ENCODE data around the gene MED29.

Gene MED29

DNA sequence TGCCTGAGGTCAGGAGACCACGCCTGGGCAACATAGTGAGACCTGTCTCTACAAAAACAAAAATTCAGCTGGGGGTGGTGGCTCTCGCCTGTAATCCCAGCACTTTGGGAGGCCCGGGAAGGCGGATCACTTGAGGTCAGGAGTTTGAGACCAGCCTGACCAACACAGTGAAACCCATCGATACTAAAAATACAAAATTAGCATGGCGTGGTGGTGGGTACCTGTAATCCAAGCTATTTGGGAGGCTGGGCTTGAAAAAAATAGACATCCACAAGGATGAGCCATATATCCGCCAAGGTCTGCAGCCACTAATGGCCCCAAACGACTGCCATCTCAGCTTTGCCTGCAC, 41.5 kb downstream of the MED29 start:
- DNase-seq: no peak

DNA sequence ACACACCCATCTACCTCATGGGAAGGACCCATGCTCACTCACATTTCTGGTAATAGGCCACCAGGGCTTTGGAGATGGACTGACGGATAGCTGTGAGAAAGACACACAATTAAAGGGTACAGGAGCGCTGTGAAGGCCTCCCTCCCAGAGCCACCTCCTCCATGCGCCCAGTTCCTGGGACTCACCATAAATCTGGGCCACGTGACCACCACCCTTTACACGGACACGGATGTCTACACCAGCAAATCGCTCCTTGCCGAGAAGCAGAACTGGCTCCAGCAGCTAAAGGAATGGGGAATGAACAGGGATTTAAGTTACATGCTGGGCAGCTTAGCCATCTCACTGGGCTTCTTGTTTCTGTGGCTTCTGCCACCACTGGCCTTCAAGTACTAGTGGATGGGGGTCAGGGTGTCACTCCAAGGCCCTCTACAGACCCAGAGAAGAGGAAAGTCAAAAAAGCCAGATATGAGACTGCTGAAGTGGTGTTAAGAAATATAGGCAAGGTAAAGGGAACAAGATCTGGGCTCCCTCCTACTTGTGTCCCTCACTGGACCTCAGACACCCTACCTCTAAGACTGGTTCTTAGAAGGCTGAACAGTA, 42.4 kb downstream of the MED29 start:
- no peak for DNase-seq

DNA sequence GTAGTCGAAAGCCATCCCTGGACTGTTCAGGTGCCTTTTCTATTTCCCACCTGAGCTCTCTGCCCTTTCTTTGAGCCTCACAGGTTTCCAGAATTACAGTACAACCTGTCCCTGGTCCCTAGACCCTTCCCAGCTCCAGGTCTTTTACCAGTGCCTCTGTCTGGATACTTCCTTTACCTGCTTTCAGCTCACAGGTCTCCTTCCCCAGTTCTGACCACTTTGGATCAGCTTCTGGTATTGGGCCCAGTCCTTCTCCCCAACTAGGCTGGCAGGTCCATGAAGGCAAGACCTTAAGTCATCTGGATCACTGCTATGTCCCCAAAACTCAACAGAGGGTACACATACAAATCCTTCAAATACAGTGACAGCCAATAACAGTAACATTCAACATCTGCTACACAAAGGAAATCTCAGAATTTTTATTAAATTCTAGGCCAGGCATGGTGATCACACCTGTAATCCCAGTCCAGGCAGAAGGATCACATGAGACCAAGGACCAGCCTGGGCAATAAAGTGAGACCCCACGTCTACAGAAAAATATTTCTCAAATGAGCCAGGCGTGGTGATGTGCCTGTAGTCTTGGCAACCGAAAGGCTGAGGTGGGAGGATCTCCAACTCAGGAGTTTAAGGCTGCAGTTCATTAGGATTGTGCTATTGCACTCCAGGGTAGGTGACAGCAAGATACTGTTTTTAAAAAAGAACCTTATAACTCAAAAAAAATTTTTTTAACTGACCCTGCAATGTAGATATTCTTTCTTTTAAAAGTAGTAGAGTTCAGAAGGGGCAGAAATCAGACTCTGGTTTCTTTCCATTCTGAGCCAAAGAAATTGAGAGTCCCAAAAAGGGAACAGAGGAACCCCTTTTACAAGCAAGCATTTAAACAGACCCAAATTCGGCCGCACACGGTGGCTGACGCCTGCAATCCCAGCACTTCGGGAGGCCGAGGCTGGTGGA, 43.2 kb downstream of the MED29 start:
- no peak for DNase-seq

DNA sequence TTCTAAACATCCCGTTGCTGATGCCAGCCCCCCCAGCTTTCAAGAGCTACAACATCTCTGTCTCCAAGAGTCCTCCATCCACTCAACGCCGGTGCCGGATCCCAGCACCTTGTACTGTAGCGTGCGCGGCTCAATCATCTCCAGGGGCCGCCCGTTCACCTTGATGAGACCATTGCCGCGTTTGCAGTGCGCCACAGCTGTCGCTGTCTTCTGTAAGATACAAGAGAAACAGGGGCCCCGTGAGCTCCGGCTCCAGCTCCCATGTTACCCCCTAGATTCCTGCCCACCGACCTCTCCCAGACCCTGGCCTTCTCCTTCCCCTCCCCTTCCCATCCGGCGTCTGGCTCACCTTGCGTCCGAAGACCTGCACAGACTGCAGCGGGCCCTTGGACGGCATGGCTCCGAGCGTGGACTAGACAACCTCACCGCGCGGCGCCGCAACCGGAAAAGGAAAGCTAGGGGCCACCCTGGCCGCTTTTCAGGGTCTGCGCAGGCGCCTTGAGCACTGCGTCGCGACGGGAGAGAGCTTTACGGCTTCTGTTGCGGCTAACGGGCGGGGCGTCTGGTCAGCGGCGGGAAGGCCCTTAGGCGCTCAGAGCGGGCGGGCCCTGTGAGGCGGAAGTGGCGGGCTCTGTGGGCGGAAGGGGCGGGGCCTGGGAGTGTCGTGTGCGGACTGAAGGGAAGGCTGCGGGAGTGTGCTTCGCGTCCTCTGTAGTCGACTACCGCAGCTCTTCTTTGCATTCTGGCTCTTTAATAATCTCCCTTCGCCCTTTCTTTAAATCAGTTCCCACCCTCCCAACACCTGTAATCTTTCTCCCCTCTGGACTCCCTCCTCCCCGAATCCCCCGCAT, 44.5 kb downstream of the MED29 start, which contains the start of gene RPS16:
RPS16 (minus strand) TSS at position 451 of the 851 bp plus-strand sequence; CDS start at position 397, 54 bp downstream.
- DNase-seq: peak; percentile 86 to 98 (median 96)

DNA sequence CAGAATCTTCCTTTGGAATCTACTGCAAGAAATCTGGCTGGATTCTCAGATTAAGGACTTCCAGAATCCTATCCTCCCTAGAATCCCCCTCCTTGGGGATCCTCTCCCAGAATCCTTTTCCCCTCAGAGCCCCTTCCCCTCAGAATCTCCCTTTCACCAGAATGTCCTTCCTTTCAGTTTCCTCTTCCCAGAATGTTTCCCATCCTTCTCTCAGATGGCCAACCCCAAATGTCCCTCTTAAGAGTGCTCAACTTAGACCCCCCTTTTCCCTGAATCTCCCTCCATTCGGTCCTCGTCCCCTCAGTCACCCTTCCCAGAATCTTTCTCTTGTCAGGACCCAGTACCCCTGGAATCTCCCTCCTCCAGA, 45.2 kb downstream of the MED29 start:
- DNase-seq: no peak

DNA sequence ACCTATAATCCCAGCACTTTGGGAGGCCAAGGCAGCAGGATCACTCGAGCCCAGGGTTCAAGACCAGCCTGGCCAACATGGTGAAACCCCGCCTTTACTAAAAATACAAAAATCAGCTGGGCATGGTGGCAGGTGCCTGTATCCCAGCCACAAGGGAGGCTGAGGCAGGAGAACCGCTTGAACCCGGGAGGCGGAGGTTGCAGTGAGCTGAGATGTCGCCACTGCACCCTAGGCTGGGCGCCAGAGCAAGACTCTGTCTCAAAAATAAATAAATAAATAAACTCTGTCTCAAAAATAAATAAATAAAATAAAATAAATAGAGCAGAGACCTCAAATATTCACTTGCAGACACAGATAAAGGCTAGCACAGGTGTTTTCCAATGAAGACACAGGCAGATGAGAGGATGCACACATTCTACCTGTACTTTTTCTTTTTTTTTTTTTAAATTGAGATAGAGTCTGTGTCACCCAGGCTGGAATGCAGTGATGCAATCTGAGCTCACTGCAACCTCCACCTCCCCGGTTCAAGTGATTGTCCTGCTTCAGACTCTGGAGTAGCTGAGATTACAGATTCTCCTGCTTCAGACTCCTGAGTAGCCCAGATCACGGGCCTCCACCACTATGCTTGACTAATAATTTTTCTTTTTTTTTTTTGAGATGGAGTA, 47.2 kb downstream of the MED29 start:
- no peak for DNase-seq

DNA sequence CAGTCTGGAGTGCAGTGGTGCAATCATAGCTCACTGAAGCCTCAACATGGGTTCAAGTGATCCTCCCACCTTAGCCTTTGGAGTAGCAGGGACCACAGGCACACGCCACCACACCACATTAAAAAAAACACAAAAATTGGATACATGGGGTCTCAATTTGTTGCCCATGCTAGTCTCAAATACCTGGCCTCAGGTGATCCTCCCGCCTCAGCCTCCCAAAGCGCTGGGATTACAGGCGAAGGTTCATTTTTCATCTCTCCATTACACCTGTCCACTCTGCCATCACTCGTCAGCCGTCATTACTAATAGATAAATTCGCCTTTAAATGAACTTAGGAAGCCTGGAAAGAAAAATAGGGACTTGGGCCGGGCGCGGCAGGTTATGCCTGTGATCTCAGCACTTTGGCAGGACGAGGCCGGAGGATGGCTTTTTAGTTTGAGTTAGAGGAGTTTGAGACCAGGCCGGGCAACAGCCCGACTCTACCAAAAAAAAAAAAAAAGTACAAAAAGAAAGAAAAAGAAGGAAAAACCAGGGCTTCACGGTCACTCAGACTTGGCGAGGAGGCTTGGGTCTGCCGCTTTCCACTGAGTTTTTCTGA, 53.5 kb downstream of the MED29 start:
- peak in 1 of 14 donors; percentile 34 for DNase-seq

DNA sequence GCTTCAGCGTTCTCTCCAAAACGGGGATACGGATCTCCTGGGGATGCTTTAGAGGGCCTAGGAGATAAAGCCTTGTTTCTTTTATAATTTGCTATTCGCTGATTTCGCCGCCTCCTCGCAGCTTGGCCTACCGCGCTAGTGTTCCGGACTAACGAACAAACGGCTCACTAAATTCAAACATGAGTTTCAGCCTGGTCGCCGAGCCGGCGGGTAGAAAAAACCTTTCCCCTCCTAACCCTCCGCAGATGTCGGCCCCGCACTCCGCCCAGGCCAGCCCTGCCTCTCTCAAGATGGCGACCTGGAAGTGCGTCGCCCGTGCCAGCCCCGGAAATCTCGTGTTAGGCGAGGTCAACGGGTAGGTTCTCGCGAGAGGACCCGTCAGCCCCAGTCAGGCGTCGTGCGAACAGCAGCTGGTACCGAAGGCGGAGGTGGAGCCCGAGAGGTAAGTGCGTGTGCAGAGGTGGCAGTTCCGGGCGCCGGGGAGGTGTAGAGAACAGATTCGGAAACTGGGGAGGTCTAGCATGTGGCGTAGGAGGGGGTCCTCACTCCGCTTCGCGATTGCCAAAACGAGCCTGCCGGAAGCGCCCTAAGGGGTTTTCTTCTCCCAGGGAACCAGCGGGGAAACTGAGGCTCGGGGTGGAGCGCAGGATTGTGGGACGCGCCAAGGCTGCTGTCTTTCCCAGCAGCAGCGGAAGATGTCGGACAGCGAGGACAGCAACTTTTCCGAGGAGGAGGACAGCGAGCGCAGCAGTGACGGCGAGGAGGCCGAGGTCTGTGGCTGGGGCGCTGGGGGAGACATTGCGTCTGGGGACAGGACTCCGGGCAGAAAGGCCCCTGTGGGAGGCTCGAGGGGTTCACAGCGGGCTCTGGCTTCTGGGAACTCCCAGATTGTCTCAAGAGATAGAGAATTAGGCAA, 54.3 kb downstream of the MED29 start, which contains the start of gene SUPT5H:
SUPT5H (plus strand) TSS at position 387 of the 916 bp plus-strand sequence; CDS start at position 696, 309 bp downstream.
- peak; percentile 61 to 91 (median 87) for DNase-seq

DNA sequence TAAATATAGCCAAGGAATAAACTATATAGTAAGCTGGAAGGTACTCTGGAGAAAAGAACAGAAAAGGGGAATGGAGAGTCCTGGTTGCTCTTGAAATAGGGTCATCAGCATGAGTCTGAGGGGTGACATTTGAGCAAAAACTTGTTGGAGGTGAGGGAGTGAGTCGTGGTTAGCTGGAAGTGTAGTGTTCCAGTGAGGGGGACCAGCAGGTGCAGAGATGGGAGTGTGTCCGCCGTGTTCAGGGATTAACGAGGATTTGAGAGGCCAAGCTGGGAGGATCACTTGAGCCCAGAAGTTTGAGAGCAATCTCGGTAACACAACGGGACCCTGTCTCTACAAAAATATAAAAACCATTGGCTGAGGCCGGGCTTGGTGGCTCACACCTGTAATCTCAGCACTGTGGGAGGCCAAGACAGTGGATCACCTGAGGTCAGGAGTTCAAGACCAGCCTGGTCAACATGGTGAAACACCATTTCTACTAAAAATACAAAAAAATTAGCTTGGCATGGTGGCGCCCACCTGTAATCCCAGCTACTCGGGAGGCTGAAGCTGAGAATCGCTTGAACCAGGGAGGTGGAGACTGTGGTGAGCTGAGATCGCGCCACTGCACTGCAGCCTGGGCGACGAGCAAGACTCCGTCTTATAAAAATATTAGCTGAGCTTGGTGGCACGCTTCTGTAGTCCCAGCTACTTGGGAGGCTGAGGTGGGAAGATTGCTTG, 55.3 kb downstream of the MED29 start:
- no peak for DNase-seq

DNA sequence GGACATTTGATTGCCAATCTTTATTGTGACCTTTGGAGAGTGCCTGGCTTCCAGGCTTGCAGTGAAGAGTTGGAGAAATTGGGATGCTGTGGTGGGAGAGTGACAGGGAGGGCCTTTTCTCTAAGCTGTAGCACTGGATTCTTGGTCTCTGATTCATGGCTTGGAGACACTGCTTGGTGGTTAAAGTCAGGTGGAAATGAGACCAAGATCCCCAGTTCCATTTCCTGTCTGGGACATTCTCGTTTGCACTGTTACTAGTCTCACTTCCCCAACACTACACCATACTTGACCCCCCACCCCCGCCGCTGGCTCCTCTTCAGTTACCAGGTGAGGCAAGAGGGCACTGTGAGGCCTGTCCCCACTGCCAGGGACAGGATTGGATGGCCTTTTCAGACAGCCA, 57.1 kb downstream of the MED29 start:
- no peak for DNase-seq

DNA sequence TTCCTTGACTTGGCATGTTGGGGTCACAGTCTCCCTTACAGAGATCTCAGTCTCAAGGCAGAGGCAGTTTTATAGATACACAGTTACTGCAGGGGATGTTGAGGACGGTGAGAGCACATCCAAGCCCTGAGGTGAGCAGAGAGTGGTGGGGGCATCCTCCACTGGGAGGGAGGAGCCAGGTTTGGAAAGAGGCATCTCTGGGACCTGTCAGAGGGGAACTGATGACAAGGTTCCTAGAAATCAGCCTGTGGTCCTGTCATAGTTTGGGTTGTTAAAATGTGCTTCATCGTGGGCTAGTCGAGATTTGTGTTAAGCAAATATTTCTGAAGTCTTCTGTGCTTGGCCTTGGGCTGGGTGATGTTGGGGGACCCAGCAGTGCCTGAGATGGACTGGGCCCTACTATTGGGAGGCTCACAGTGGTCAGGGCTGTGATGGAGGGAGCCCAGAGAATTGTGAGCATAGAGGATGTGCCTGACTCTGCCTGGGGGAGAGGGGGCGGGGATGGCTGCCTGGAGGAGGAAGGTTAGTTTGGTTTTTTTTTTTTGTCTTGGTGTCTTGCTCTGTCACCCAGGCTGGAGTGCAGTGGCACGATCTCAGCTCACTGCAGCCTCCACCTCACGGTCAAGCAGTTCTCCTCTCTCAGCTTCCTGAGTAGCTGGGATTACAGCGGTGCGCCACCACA, 58.1 kb downstream of the MED29 start:
- DNase-seq: no peak
